ENCODE results near the gene ATG2B.
A peak's percentile ranks its signal among the peaks of the same experiment; 100 is the strongest.

The ATG2B gene

DNA sequence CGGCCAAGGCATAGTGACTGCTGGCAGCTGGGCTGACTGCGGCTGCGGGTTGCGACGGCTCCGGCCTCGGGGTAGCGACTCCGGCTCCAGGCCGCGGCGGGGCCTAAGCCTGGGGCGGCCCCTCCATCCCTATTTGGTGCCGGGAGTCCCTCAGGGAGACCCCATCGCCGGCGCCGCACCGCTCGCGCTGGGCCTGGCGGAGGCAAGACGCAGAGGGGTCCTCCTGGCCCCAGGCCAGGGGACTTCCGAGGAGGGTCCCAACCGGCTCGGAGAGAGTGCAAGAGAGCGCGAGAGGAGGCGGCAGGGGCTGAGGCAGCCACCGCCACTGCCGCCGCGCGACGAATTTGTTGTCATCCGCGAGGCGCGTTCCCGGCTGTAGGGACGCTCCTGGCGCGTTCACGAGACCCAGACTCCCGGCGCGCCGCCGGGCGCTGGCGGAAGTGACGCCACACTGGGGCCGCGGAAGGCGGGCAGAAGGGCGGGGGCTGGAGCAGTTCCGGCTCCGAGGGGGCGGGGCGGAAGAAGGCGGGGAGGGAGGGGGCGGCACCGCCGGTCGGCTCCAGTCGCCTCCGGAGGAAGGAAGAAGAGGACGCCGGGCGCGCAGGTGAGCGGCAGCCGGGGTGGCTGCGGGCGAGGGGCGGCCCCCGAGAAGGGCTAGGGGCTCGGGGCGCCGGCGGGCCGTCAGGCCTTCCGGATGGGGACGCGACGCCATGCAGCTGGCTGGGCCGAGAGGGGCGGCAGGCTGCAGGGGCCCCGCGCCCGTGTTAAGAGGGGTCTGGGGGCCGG, at the start of gene ATG2B, which contains the start of gene GSKIP:
TSS of gene ATG2B (minus strand) at position 377 of the 786 bp plus-strand sequence. CDS start at position 12, 365 bp downstream.
TSS of gene GSKIP (plus strand) at position 562 of the 786 bp plus-strand sequence. CDS start 18,722 bp downstream, outside the sequence.
- DNase-seq (ENCODE audit: low read depth in 4 of 4, low spot score in 1 of 4): peak; percentile 92 to 96 (median 94)

DNA sequence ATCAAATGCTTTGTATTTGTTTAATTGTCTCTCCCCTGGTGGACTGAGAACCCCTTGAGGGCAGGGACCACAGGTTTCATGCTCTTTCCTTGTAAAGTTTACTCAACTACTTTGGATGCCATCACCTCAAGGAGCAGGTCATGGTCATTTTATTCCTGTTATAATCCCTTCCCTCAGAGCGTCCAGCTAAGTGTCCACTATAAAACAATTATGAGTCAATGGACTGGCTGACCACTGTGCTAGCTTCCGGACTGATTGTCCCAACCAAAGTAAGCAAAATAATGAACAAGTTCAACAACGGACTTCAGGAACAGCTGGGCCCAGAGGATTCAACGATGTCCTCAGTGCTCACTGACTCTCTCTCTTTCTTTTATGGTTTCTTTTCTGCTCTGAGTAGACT, 47.0 kb upstream of the ATG2B start:
- DNase-seq (ENCODE audit: low read depth in 4 of 4, low spot score in 1 of 4): no peak

- no peak for DNase-seq (ENCODE audit: low read depth in 4 of 4, low spot score in 1 of 4)
Measured at GRCh38 chr14:96409701-96410100, 46.6 kb upstream of the ATG2B start.

DNA sequence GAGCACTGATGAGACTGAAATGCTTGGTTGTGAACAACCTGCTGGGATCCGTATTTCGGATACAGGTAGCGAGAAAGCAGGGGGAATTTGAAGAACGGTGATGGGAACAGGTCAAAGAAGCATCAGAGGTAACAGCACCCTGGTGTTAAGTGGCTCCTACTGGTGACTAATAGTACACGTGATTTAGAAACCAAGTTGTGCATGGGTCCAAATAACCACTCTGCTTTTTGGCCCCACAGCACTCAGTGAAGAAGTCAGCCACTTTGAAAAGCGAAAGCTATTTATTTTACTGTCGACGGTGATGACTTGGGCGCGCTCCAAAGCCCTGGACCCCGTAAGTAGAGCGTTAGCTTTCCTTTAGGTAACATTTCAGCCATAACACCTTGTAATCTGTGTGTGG, 45.5 kb upstream of the ATG2B start:
- no peak for DNase-seq (ENCODE audit: low read depth in 4 of 4, low spot score in 1 of 4)

DNA sequence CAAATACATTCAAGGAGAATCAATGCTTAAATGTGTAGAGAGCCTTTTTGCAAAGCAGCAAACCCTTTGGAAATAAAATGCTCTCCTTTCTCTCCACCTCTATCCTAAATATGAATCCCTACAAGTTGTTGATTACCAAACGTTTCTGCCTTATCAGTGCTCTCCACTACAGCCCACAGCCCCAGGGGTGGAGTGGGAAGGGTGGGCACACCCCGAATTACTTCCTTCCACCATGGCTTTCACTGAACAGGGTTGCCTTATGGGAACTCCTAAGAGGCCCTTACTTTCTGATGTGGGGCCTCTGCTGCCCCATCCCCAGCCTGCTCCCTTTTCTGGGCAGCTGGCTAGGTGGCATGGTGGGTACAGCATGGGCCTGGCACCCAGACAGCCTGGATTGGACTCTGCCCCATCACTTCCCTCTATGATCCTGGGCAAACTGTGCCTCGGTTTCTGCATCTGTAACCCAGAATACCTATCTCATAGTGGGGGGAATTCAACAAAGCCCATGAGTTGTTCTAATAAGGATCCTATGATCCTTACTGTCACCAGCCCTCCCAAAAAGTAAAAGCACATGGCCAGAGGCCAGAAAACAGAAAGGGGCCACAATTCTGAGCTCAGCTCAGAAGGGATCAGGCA, 44.9 kb upstream of the ATG2B start:
- DNase-seq (ENCODE audit: low read depth in 4 of 4, low spot score in 1 of 4): no peak

DNA sequence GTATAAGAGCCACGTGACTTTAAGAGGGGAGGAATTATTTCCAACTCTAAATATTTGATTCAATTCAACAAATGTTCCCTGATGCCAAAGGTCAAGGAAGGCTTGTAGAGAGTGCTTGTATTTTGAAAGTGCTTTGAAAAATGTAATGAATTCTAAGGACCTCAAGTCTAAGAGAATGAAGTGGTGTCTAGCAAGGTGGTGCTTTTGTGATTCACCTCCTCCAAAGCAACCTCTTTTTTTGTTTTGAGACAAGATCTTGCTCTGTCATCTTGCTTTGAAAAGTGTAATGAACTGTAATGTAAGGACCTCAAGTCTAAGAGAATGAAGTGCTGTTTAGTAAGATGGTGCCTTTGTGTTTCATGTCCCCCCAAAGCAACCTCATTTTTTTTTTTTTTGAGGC, 42.5 kb upstream of the ATG2B start:
- DNase-seq (ENCODE audit: low read depth in 4 of 4, low spot score in 1 of 4): no peak

DNA sequence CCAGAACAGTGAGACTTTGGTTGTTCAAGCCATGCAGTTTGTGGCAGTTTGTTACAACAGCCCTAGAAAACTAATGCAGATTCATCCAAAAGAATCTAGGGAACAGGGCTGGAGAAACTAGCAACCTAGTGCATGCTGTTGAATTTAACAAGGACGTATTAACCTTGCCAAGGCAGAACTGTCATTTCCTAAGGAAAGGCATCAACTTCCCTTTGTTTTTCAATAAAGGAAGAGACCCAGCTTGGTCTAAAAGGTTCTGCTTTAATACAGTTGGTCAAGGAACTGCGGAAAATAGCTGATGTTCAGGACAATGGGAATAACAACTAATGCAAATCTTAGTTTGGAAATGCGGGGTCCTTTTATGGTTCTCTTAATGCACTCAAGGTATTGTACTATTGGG, 40.3 kb upstream of the ATG2B start:
- no peak for DNase-seq (ENCODE audit: low read depth in 4 of 4, low spot score in 1 of 4)

DNA sequence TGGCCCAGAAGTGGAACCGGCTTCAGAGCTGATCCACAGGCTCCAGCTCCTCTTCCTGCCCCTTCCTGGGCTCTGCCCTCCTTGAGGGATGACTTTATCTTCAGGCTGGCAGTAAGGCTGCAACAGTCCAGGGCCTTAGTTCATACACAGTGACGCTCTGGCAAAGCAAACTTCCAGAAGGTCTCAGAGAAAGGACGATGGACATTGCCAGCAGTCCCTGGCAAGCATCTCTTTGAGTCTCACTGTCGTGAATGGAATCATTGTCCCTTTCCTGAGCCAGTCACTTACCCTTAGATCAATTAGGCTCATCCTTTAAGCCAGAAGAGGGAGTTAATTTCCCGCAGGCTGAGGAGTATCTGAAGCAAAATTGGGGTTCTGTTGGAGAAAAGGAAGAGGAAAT, 37.4 kb upstream of the ATG2B start:
- DNase-seq (ENCODE audit: low read depth in 4 of 4, low spot score in 1 of 4): no peak

DNA sequence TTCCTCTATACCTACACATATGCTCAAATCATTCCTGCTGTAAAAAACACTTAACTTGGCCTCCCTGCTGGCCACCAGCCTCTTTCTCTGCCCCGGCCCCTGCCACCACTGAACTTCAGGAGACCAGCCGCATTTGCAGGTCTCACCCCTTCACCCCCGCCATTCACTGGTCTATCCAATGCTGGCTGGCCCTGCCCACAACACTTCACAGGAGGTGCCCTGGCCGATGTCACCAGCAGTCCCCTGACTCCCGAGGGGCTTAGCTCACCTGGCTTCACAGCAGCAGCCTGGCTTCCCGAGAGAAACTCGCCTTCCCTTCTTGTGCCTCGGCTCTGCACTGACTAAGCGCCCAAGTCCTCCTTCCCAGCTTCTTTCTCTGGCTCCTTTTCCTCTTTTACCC, 36.3 kb upstream of the ATG2B start:
- DNase-seq (ENCODE audit: low read depth in 4 of 4, low spot score in 1 of 4): no peak

DNA sequence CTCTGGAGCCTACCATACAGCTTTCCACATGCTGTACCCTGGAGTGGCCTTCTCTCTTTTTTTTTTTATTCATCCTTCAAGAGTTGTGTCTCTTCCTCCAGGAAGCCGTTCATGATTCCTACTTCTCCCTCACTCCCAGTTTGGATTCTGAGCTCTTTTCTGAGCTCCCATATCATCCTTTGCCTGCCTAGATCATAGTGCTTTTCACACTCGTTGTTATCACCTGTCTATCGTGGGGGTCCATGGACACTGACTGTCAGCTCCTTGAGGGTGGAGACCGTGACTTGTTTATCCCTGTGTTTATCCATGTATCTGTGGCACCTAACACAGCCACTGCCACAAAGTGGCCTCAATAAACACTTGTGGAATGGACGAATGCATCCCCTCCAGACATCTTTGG, 35.8 kb upstream of the ATG2B start:
- no peak for DNase-seq (ENCODE audit: low read depth in 4 of 4, low spot score in 1 of 4)

- no peak for DNase-seq (ENCODE audit: low read depth in 4 of 4, low spot score in 1 of 4)
Measured at GRCh38 chr14:96398432-96398831, 35.3 kb upstream of the ATG2B start.

- DNase-seq (ENCODE audit: low read depth in 4 of 4, low spot score in 1 of 4): no peak
Measured at GRCh38 chr14:96394047-96394815, 31.1 kb upstream of the ATG2B start.

DNA sequence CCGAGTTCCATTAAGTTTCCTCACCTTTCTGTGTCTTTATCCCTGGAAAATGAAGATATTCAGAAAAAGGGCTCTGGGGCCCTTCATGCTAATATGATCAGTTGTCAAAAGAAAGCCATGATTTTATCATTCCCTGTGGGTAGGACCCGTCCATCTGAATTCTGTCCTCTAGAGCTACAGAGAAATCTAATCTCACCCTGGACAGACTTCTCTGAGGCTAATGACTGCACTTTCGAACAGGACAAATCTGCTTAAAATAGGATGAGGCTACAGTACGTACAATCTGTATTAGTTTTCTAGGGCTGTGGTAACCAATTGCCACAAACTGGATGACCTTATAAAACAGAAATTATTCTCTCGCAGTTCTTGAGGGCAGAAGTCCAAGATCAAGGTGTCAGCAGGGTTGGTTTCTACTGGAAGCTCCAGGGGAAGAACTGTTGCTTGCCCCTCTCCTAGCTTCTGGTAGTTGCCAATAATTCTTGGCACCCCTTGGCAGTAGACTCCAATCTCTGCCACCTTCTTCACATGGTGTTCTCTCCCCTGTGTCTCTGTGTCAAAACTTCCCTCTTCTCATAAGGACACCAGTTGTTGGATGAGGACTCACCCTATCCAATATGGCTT, 30.0 kb upstream of the ATG2B start:
- DNase-seq (ENCODE audit: low read depth in 4 of 4, low spot score in 1 of 4): no peak

GRCh38 chr14:96391293-96392118, 28.4 kb upstream of the ATG2B start:
- peak; percentile 99 to 100 (median 99) for DNase-seq (ENCODE audit: low read depth in 4 of 4, low spot score in 1 of 4)

DNA sequence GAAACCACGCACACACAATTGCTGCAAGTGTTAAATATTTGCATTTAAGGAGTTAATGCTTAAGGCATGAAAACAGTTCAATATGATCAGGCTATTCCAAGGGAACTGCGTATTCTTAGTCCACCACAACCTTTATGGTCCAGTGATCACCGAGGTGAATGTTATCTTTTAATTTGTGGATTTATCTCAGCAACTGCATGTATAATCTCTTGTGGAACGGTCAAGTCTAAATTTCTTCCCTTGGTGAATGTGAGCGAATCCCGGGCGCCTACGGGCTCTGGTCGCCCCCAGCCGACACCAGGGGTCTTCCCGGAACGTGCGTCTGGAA, 27.8 kb upstream of the ATG2B start:
- DNase-seq (ENCODE audit: low read depth in 4 of 4, low spot score in 1 of 4): no peak

GRCh38 chr14:96385385-96385784, 22.2 kb upstream of the ATG2B start:
- DNase-seq (ENCODE audit: low read depth in 4 of 4, low spot score in 1 of 4): no peak

- DNase-seq (ENCODE audit: low read depth in 4 of 4, low spot score in 1 of 4): no peak
Measured at GRCh38 chr14:96384740-96385139, 21.6 kb upstream of the ATG2B start.

DNA sequence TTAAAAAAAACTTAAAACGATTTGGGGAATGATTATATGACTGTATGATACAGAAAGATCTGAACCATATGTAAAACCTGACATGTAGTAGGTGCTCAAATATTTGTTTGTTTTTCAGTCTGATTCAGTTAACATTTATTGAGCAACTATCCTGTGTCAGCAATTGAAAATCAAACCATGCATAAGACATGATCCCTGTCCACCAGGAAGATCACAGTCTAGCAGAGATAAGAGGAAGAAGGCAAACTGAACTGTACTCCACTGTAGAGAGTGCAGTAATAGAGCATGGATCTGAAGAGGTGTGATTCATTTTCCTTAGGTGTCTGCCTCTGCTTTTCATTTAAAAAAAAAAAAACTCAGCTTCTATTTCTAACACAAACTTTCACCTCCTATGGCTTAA, 20.9 kb upstream of the ATG2B start:
- DNase-seq (ENCODE audit: low read depth in 4 of 4, low spot score in 1 of 4): no peak

- no peak for DNase-seq (ENCODE audit: low read depth in 4 of 4, low spot score in 1 of 4)
Measured at GRCh38 chr14:96383445-96383844, 20.3 kb upstream of the ATG2B start.

DNA sequence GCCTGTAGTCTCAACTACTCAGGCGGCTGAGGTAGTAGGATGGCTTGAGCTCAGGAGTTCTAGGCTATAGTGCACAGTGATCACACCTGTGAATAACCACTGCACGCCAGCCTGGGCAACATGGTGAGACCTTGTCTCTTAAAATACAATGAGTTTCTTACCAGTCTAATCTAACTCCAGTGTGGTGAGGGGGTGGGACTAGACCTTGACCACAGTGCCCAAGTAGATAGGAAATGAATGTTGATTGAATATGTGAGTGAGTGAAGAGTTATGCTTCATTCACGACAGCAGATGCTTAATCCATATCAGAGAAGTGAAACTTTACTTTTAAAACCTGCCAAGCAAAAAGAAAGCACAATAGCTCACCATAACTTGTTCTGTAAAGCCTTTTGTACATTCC, 17.6 kb upstream of the ATG2B start:
- no peak for DNase-seq (ENCODE audit: low read depth in 4 of 4, low spot score in 1 of 4)

DNA sequence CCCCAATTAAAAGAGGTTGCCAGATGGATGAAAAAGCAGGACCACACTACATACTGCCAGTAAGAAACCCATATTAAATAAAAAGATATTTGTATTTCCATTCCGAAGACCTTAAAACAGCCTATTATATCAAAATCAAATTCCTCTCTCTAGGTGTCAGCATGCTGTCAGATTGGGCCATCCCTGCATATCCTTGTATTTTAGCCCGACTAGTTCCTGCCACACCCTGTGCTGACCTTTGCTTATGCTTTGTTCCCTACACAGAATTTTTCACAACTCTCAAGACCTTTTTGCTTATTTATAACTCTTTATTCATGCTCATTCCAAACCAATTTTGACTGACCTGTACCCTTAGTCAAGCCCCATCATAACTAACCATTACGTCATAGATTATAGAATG, 13.0 kb upstream of the ATG2B start:
- DNase-seq (ENCODE audit: low read depth in 4 of 4, low spot score in 1 of 4): no peak

All from stimulated activated CD4-positive, alpha-beta T cell treated with anti-CD3 and anti-CD28 coated beads, Interleukin-1b, Interleukin-23, amount 100 ng/mL, for 24 hours (primary cell).